ENCODE data around the gene DCHS2.

The DCHS2 gene

GRCh38 chr4:154390324-154390723, 101.3 kb downstream of the DCHS2 start:
- no peak for DNase-seq (ENCODE audit: low spot score)

GRCh38 chr4:154389148-154389547, 102.5 kb downstream of the DCHS2 start:
- no peak for DNase-seq (ENCODE audit: low spot score)

GRCh38 chr4:154384012-154384411, 107.6 kb downstream of the DCHS2 start:
- DNase-seq (ENCODE audit: low spot score), result no peak

- DNase-seq (ENCODE audit: low spot score), result no peak
These were observed 115.1 kb downstream of the DCHS2 start for GRCh38 chr4:154376486-154376885.

- DNase-seq (ENCODE audit: low spot score), result no peak
These were observed 123.5 kb downstream of the DCHS2 start for GRCh38 chr4:154368060-154368459.

- DNase-seq (ENCODE audit: low spot score), result no peak
These were observed 123.9 kb downstream of the DCHS2 start for GRCh38 chr4:154367659-154368058.

- no peak for DNase-seq (ENCODE audit: low spot score)
These were observed 124.6 kb downstream of the DCHS2 start for GRCh38 chr4:154366956-154367355.

GRCh38 chr4:154364066-154364845, 127.3 kb downstream of the DCHS2 start:
- DNase-seq (ENCODE audit: low spot score), result no peak

- DNase-seq (ENCODE audit: low spot score), result no peak
These were observed 130.1 kb downstream of the DCHS2 start for GRCh38 chr4:154361450-154361849.

- DNase-seq (ENCODE audit: low spot score), result no peak
These were observed 131.1 kb downstream of the DCHS2 start for GRCh38 chr4:154360491-154360890.

- DNase-seq (ENCODE audit: low spot score), result no peak
These were observed 136.7 kb downstream of the DCHS2 start for GRCh38 chr4:154354883-154355282.

GRCh38 chr4:154349829-154350228, 141.8 kb downstream of the DCHS2 start:
- DNase-seq (ENCODE audit: low spot score), result no peak

- DNase-seq (ENCODE audit: low spot score), result no peak
These were observed 142.9 kb downstream of the DCHS2 start for GRCh38 chr4:154348657-154349056.

GRCh38 chr4:154345359-154345758, 146.2 kb downstream of the DCHS2 start:
- DNase-seq (ENCODE audit: low spot score), result no peak

GRCh38 chr4:154344686-154345085, 146.9 kb downstream of the DCHS2 start:
- no peak for DNase-seq (ENCODE audit: low spot score)

GRCh38 chr4:154343651-154344050, 147.9 kb downstream of the DCHS2 start:
- no peak for DNase-seq (ENCODE audit: low spot score)

- no peak for DNase-seq (ENCODE audit: low spot score)
These were observed 150.2 kb downstream of the DCHS2 start for GRCh38 chr4:154341448-154341847.

GRCh38 chr4:154335588-154335987, 156.0 kb downstream of the DCHS2 start:
- DNase-seq (ENCODE audit: low spot score), result no peak

- DNase-seq (ENCODE audit: low spot score), result no peak
These were observed 158.7 kb downstream of the DCHS2 start for GRCh38 chr4:154332681-154333421.

GRCh38 chr4:154329939-154330338, 161.7 kb downstream of the DCHS2 start:
- DNase-seq (ENCODE audit: low spot score), result no peak

GRCh38 chr4:154329268-154329868, 162.2 kb downstream of the DCHS2 start:
- DNase-seq (ENCODE audit: low spot score), result no peak

- DNase-seq (ENCODE audit: low spot score), result no peak
These were observed 163.6 kb downstream of the DCHS2 start for GRCh38 chr4:154328030-154328429.

GRCh38 chr4:154320521-154320920, 171.1 kb downstream of the DCHS2 start:
- no peak for DNase-seq (ENCODE audit: low spot score)
